Dermis blood vessel endothelial cell (primary cell): ENCODE data around the gene BTBD9. TPM values are rescaled to one million over a fixed set of nuclear protein-coding genes. Genes with fewer than 3 reads are reported as not detected.
"Not testable (repeated sequence)": the region's sequence is repeated elsewhere in the genome, so short reads cannot be mapped to it uniquely, and the experiment has no call there.

ENCODE experiments used
- DNase-seq: peaks from one replicate; pipeline ENCODE4 v3.0.0; 2010
- total RNA-seq: library from RNA; depleted of rRNA; stranded (reverse); fragments of >200 nt; gene quantifications from 2 replicates; pipeline ENCODE4 v1.2.3, GENCODE V29; 2014

Gene BTBD9
- total RNA-seq, 1 donor from 2014 or later: 12.1 TPM

DNA sequence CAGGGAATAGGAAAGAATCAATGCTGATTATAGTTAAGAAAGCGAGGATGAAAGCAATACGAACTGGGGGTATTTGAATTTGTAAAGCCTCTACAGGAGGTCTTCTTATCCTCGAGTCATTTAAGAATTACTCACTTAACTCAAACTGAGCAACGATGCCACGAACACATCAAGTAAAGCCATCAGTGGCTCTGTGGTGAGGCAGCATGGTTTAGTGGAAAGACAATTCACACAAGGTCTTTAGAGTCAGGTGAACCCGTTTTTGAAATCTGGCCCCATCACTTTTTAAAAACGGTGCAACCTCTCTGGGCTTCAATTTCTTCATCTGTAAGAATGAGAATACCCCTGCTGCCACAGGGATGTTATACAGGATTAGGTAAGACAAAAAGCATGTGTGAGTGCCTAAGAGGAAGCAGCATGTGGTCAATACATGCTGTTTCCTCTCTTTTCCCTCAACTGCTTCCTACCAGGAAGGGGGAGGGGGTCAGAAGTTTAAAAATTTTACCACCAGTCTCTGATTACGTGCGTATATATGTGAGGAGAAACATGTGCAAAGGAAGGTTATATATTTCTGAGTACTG is 162.0 kb downstream of the BTBD9 start:
- peak; percentile 5 for DNase-seq

DNA sequence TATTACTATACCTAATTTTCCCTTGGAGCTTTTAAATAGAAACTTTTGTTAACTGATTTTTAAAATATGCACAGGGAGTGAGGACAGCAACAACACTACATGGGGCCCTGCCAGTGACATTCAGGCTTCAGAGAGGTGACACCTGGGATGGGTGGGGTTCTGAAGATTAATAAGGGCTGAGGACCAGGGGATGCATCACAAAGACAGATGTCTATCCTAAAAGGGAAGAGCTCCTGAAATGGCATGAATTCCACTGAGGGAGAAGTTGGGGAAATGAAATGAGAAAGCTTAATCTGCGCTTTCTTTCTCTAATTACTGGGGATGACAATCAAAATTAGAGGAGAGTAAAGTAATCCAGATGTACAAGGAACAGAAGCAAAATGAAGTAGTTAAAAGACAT is 162.8 kb downstream of the BTBD9 start:
- DNase-seq: no peak

DNA sequence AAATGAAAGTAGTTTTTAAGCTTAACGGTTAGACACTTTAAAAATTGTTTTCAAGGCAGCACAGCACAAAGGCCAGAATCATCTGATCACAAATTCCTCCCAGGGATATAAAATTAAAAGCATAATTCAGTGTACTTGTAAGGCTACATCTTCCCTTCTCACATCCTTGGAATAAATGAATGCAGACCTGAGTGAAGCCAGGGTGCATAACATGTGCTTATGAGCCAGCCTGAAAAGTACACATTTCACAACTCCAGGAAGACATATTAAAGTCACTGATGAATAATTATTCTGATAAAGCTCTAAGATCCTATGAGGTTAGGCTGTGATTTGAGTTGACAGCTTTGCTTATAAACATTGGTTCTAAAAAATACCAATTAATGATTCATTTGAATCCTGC is 163.6 kb downstream of the BTBD9 start:
- no peak for DNase-seq

DNA sequence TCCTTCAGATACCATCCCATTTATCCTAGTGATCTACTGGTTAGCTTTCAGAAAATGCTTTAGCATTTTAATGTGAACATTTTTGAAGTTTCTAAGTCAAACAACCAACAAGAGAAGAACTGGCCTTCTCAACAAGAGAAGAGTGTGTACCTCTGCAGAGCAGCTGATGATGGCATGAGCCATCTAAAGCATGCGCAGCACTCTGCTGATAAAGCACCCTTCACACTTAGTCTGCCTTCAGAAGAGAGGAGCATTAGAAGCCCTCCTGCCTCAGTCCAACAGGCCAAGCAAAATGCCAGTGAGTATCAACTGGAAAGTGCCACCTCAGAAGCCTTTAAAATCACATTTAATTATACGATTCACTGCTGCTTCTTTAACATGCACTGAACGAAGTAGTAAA is 169.2 kb downstream of the BTBD9 start:
- no peak for DNase-seq

DNA sequence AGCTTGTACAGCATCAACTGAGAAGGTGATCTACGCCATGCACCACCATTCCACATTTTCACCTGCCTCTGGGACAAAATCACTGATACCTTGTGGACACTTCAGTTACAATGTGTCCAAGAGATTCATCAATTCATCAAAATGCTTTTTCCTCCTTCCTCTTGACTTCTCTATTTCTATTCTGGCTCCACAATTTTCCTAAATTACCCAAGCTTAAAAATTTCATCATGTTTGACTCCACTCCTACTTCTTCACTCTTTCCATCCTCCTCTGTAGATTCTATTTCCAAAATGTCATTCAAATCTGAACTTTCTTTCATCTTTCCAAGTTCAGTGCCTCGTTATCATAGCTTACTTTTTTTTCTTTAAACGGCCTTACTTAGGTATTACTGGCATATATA is 172.2 kb downstream of the BTBD9 start:
- no peak for DNase-seq

DNA sequence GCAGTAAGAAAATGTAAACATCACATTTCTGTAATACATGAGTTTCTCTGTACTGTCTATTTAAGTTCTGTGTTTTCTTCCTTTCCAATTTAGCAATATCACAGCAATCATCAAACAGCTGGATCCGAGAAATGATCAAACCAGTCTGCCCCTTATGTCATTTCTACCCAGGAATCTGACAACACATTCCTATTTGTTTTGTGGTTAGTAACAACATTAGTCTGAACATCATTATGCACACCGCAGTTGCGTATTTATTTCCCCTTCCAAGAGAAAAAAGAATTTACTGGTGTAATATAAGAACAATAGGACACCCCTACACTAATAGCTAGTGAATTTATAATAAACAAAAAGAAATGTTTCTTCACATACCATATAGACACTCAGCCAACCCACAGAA is 179.5 kb downstream of the BTBD9 start:
- no peak for DNase-seq

DNA sequence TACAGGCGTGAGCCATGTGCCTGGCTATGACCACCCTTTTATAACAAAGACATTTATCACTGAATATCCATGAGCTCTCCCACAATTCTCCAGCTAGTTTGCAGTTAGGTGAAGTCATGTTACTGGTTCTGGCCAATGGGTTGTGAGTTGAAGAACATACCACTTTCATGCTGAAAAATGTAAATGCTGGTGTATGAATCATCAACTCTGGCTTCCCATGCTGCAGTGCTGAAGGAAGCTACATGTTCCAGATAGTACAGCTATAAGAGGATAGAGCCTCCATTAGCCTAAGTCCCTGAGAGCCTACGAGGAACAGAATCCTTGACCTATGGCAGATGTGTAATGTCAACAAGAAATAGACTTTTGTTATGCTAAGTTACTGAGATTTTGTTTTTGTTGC is 180.4 kb downstream of the BTBD9 start:
- peak; percentile 5 for DNase-seq

DNA sequence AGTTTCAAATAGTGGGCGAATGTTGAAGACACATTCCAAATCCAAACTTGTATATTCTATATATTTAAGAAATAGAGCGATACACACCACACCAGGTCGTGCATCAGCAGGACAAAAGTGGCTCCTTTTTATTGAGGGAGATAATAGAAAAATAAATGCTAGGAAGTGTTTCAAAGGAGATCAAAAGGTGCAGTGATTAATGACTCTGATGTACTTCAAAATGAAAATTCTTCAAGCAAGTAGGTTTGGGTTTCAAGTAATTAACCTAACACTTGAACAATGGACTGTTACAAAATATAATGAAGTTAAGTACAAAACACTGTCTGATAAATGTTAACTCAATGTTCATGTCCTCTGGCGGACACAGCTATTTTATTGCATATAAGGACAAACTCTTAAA is 185.9 kb downstream of the BTBD9 start:
- no peak for DNase-seq

DNA sequence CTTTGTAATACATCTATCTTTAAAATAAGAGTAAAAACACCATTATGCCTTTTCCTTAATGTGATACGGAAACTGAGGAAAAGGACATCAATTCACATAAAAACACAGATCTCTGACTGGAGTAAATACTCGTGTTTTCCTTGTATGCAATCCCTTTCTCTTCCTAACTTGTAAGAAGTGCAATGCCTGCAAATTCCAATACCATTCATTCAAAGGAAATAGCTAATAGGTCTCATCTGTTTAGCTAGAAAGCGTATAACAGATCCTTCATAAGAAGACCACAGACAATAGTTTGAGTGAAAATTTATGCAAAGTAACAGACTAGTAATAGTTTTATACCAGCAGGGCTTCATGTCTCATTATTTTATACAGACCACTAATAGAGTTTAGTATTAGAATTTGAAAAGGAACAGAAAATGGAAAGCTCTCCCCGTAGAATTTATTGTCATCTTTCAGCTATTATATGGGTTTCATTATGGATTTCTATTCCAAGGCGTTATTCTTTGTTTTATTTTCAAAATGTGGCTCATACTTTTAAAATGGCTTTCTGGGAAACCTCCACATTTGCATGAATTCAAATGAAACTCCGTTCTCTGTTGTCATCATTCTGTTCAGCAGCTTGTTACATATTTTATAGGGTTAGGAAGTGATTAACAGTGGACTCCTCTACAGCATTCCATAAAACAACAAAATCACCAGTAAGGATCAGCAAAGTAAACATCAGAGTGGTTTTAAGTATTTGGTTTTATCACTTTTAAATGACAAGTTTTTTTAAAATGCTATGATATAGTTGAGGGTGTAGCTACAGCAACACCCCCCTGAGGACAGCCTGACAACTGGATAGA is 186.7 kb downstream of the BTBD9 start:
- DNase-seq: no peak

DNA sequence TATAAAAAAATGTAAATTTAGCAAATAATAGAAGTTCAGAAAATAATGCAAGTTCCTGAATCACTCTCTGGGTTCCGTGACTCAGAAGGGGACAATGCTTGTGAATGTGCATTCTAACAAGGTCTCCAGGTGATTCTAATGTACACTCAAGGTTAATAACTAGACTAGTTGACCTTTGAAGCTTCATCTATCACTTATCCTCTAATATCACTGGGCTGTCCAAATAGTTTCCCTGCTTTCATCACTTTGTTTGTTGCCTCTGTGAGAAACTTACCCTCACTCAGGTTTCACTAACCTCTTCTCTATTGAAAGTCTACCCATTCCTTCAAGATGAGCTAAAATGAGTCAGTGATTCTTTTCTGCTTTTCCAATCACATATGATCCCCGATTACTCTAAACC is 189.0 kb downstream of the BTBD9 start:
- no peak for DNase-seq

DNA sequence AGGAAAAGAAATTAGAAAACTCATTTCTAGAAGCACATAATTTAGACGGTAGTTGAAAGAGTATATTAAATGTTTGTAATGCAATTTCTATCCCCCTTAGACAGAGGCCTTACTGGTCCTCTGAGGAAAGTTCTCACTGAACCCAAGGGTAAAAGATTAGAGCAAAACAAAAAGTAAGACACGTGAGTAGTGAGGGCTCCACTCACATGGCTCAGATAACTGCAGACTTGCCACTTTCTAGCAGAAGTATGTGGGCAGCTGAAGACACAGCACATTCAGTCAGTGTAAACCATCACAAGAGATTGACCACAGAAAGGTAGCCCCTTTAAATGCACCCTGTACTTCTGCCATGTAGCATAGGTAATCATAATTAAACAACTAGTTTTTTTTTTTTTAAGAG is 193.8 kb downstream of the BTBD9 start:
- DNase-seq: no peak

DNA sequence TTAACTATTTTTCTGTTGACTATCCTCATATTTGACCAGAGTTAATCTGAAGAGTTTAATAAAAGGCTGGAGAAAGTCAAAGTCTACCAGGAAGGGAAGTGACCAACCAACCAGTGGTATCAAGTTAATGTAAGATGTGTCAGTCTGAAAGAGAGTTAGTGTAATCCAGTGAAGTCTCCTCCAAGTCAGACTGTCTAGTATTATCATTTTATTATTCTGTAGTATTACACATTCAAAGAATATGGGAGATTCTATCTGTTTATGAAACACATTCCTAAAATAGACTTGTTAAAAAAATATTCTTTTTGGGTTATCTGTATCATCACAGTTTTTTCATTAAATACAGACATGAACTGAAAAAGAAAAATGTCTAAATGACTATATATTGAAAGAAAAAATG is 194.4 kb downstream of the BTBD9 start:
- no peak for DNase-seq

DNA sequence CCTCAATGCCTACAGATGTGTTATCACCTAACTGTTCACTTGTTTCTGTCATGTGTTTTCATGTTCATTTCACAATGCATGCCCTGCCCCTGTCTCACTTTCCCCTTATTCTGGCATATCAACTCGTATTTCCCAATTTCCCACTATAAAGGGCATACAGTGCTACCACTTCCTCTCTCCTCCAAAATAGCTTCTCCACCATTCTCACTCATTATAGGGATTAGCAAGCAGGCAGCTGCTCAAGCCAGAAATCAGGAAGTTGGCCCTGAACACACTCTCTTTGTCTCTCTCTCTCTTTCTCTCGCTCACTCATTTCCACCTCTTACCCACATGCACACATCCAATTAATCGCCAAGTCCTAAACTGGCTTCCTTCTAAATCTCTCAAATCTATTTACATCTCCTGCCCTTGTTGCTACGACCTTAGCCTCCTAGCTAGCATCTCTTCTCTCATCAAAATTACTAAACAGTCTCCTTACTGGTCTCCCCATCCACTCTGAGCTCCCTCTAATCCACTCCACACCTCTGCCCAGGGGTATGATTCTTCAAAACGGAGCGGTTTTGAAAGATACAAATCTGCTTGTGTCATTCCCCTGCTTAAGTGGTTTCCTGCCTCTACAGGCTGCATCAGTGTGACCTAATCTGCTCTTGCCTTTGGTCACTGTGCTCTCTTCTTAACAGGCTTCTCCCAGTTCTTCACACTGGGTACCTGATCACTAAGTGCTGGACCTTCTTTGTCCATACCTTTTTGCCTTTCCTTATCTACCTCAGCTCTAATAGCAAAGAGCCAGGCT is 196.2 kb downstream of the BTBD9 start:
- peak; percentile 5 for DNase-seq

DNA sequence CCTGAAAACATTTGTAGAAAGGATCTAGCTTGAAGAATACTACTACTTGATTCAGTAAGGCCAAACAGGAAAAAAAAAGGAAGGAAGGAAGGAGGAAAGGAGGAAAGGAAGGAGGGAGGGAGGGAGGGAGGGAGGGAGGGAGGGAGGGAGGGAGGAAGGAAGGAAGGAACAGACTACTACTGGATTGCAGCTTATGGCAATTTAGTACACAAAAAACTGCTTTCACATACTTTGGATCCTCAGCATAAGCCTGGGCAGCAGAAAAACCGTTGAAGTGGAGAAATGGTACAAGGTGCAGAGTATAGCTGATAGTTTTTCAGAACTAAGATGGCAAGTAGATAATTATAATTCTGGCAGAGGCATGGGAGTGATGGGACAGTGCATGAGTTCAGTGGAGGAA is 201.6 kb downstream of the BTBD9 start:
- DNase-seq: no peak

DNA sequence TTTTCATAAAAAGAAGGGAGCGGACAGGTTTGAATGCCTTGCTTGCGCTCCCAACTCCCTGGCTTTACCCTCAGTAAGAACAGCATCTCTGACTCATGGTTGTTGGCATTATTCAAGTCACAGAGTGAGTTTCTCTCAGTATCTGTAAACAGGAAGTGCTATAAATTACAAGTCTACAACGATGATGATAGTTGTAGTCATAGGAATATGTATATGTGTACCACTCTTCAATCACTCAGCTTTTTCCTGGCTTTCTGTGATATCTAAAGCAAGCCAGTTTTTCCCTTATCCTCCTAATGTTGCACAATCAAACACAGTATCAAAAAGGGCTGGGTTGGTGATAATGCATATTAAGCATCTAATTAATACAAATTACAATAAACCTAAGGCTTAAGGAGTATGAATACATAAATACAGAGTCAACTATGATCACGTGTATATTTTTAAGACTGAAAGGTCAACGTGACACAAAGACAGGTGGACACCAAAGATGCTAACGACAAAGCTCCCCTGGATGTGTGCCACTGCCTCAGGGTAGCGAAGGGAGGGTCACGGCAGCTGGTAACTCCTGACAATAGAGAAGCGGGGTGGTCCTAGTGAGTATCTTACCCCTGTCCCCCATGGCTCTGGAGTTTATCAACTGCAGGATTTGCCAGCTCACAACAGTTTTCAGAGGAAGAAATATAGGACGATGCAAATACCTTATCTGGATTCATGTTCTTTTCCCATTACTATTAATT is 202.8 kb downstream of the BTBD9 start:
- peak; percentile 67 for DNase-seq

DNA sequence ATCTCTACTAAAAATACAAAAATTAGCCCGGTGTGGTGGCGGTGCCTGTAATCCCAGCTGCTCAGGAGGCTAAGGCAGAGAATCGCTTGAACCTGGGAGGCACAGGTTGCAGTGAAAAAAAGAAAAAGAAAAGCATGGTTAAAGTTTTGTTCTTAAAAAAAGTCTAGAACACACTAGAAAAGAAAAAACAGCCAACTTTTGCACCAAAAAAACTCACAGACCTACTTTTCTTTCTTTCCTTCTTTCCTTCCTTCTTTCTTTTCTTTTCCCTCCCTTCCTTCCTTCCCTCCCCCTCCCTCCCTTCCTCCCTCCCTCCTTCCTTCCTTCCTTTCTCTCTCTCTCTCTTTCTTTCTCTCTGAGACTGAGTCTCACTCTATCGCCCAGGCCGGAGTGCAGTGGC is 204.4 kb downstream of the BTBD9 start:
- no peak for DNase-seq

DNA sequence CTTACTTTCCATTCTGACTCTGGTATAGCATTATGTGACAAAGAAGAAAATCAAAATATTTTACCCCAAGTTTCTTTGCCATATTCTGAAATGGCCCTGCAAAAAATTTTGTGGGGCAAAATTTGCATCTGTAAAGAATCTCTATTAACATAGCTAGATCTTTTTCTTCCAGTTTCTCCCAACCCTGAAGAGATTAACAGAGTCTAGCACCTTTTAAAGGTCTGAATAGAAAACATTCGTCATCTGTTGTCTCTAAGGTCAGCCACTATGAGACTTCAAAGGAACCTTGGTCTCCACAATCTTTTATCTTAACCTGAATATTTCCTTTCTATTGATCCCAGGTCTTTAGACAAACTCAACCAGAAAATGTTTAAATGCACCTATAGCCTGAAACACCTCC is 205.7 kb downstream of the BTBD9 start:
- DNase-seq: no peak

DNA sequence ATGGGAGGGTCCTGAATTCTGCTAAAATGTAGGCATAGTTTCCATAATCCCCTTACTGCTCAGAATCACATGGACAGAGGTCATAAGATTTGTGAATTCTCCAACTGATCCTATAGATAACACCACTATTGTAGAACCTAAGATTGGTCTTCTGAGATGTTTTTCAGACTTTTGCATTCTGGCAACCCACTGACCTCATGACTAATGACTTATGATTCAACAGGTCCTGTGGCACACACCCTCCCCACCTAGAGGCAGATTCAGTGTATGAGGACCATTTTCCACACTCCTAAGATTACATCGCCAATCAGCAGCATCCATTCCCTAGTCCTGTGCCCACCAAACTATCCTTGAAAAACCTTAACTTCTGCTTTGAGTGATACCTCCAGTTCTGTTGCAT is 207.2 kb downstream of the BTBD9 start:
- DNase-seq: peak; percentile 5

DNA sequence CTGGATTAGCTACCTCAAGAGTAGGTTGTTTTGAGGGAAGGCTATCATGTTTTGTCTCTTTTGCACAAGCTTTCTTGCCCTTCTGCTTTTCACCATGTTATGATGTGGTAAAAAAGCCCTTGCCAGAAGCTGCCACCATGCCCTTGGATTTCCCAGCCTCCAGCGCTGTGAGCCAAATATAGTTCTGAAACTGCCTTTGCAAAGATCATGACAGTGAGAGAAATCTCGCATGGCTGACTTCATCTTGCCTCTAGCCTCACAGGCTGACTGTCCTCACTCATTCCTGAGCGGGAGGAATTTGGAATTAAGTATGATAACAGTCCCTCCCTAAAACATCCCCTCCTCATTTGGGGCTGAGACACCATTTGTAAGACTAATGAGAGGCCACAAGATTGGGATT is 207.7 kb downstream of the BTBD9 start:
- no peak for DNase-seq

DNA sequence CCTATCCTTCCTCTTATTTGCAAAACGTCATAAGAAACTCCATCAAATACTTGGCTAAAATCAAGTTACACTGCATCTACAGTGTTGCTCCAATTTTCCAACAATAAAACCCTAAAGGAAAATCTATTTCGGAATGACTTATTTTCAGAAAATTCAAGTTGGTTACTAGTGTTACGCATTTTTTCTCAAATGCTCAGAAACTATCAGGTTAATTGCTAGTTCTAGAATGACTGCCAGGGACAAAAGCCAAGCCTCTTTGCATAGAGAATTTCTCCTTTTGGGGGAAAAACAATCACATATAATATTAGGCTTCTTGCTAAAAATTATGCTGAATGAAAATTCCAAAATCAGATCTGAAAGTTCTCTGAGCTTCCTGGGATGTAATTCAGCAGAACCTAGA is 210.2 kb downstream of the BTBD9 start:
- no peak for DNase-seq

DNA sequence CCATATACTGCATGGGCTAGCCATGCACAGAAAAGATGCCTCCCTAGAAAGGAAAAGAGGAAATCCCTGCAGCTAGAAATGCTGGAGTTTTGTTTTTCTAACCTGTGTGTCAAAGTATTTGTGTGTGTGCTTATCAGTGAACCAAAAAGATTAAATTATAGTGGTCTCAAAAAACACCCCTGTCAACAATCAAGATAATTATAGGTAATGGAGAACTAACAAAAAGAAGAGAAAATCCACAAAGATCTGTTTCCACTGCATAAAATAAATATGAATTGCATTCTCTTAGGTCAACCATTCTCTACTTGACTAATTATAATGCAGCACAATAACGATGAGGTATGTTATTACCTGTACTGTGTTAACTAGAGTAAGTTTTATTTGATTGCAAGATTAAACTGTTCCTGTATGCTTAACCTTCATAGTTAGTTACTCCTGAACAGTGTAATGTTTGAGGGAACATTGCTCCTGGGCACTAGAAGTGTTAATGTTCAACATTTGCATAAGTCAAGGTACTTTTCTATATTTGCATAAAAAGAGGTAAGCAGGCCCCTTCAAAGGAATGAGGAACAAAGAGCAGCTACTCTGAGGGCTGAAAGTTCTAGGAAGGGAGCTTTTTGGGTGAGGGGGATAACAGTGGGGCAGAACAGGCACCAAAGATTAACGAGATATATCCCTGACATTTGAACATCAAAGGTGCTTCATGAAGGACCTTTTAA is 212.1 kb downstream of the BTBD9 start:
- DNase-seq: no peak

DNA sequence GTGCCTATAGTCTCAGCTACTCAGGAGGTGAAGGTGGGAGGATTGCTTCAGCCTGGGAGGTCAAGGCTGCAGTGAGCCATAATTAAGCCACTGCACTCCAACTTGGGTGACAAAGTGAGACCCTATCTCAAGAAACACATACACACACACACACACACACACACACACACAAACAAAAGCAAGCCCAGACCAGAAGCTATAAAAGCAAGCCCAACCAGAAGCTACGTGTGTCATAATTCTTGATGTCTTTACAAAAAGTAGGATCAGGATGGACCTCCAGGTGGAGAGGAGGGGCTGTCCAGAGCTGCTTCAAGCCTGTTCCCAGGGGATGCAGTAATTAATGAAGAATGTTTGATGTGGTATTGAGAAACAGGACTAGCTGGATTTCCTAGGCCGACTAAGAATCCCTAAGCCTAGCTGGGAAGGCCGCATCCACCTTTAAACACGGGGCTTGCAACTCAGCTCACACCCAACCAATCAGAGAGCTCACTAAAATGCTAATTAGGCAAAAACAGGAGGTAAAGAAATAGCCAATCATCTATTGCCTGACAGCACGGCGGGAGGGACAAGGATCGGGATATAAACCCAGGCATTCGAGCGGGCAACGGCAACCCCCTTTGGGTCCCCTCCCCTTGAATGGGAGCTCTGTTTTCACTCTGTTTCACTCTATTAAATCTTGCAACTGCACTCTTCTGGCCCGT is 213.8 kb downstream of the BTBD9 start:
- not testable (repeated sequence) for DNase-seq
